Colonic mucosa (tissue), 4 donors: ENCODE data around the gene POU2F1. TPM values are rescaled to one million over a fixed set of nuclear protein-coding genes. Genes with fewer than 3 reads are reported as not detected.

Experiments used
- DNase-seq: peaks from one replicate; pipeline ENCODE4 v3.0.0-alpha.2; 2020
- H3K27ac ChIP-seq: fragments of 200-600 bp; one replicate; pipeline ENCODE4 v1.8.0; 2021
- H3K27me3 ChIP-seq: fragments of 200-600 bp; one replicate; pipeline ENCODE4 v1.8.0; 2021
- H3K36me3 ChIP-seq: fragments of 200-600 bp; one replicate; pipeline ENCODE4 v1.8.0; 2021
- H3K4me1 ChIP-seq: fragments of 200-600 bp; one replicate; pipeline ENCODE4 v1.8.0; 2021; ENCODE audit warnings: mild to moderate bottlenecking
- H3K4me3 ChIP-seq: fragments of 200-600 bp; one replicate; pipeline ENCODE4 v1.8.0; 2021
- H3K9ac ChIP-seq, 2 donors: one replicate each; pipeline ENCODE4 v1.7.0; 2013; ENCODE audit warnings: control low read depth in 2 of 2, low read depth in 2 of 2, low read length in 2 of 2
- H3K9me3 ChIP-seq: fragments of 200-600 bp; one replicate; pipeline ENCODE4 v1.8.0; 2021
- CTCF ChIP-seq: fragments of 200-600 bp; IDR thresholded peaks from one replicate; pipeline ENCODE4 v1.8.0; 2022; ENCODE audit warnings: antibody characterized with exemption, mild to moderate bottlenecking
- intact Hi-C: fragments of 100-400 bp; cut with DNase I; formaldehyde crosslinking; loops from one replicate; pipeline ENCODE4 v1.14.1; 2022
- total RNA-seq, 2 donors: library from RNA; stranded (reverse); fragmentation: NEBNext Ultra II Directional in 1 of 2; extraction: Animal tissue kit (Norgen Biotek cat#: 25700) in 1 of 2; gene quantifications; one replicate each; pipeline ENCODE4 v1.2.1, GENCODE V29; 2021
- donor health status: healthy.
- donor health status: DM: no; HTN: no; CAD: no.
- donor health status: DM: no; HTN: no; CAD: no.

Gene POU2F1
- total RNA-seq, 2 donors from 2014 or later: 16.4 to 24.4 TPM

GRCh38 chr1:167431261-167431908 is 210.7 kb downstream of the POU2F1 start:
- no peak for TF ChIP-seq CTCF
- intact Hi-C loops: no loop called here
- H3K36me3 ChIP-seq: no peaks in the 10 kb centered on the region
- DNase-seq: no peak
- no peak overlapping the region for H3K27ac ChIP-seq
- no peak overlapping the region for H3K9ac ChIP-seq
- H3K27me3 ChIP-seq: no peaks in the 10 kb centered on the region
- H3K4me3 ChIP-seq: no peak overlapping the region
- H3K9me3 ChIP-seq: no peaks in the 10 kb centered on the region
- no peaks in the 10 kb centered on the region for H3K4me1 ChIP-seq

GRCh38 chr1:167431909-167432650 is 211.4 kb downstream of the POU2F1 start:
- Histone ChIP-seq H3K4me3 (no peak overlapping the region), H3K9ac (no peak overlapping the region), H3K27ac (no peak overlapping the region), H3K27me3 (no peaks in the 10 kb centered on the region), H3K4me1 (no peaks in the 10 kb centered on the region), H3K9me3 (no peaks in the 10 kb centered on the region), H3K36me3 (no peaks in the 10 kb centered on the region)
- no peak for DNase-seq
- intact Hi-C loops: no loop called here
- TF ChIP-seq CTCF: no peak

- no peak for DNase-seq
- H3K27ac ChIP-seq: no peak overlapping the region
- H3K4me1 ChIP-seq: no peaks in the 10 kb centered on the region
- H3K36me3 ChIP-seq: no peaks in the 10 kb centered on the region
- H3K4me3 ChIP-seq: no peak overlapping the region
- no peaks in the 10 kb centered on the region for H3K27me3 ChIP-seq
- intact Hi-C loops: no loop called here
- no peak overlapping the region for H3K9ac ChIP-seq
- no peaks in the 10 kb centered on the region for H3K9me3 ChIP-seq
- TF ChIP-seq CTCF: no peak
Observed at GRCh38 chr1:167432780-167433179, 212.1 kb downstream of the POU2F1 start.

- no peaks in the 10 kb centered on the region for H3K9me3 ChIP-seq
- no peaks in the 10 kb centered on the region for H3K27me3 ChIP-seq
- no peak overlapping the region for H3K4me3 ChIP-seq
- no peaks in the 10 kb centered on the region for H3K36me3 ChIP-seq
- no peak for TF ChIP-seq CTCF
- no peak for DNase-seq
- no peak overlapping the region for H3K9ac ChIP-seq
- H3K4me1 ChIP-seq: no peaks in the 10 kb centered on the region
- no peak overlapping the region for H3K27ac ChIP-seq
- intact Hi-C loops: no loop called here
Observed at GRCh38 chr1:167433884-167434283, 213.2 kb downstream of the POU2F1 start.

GRCh38 chr1:167434306-167434705 is 213.6 kb downstream of the POU2F1 start:
- H3K27me3 ChIP-seq: no peaks in the 10 kb centered on the region
- no peaks in the 10 kb centered on the region for H3K36me3 ChIP-seq
- peaks cover under 1% of the 10 kb centered on the region for H3K4me1 ChIP-seq
- no peak for TF ChIP-seq CTCF
- no peak overlapping the region for H3K9ac ChIP-seq
- H3K9me3 ChIP-seq: no peaks in the 10 kb centered on the region
- H3K27ac ChIP-seq: no peak overlapping the region
- H3K4me3 ChIP-seq: no peak overlapping the region
- DNase-seq: no peak
- intact Hi-C loops: no loop called here
